GM23338 (cell line): ENCODE measurements around the gene ZFPL1. TPM values are rescaled to one million over a fixed set of nuclear protein-coding genes. Genes with fewer than 3 reads are reported as not detected.

Source experiments
- ATAC-seq: fragments of 200-7000 bp; cut with Tn5 transposase; 3 replicates; pipeline ENCODE4 v1.9.1; 2020
- DNase-seq: peaks from one replicate; pipeline ENCODE4 v3.0.0-alpha.2; 2015; ENCODE audit warnings: low spot score
- H2AFZ ChIP-seq: fragments of 200-600 bp; sonication (generic); 2 replicates; pipeline ENCODE4 v1.8.0; 2016; ENCODE audit warnings: antibody characterized with exemption, mild to moderate bottlenecking, moderate library complexity
- H3F3A ChIP-seq: fragments of 200-600 bp; sonication (generic); replicated peaks from 2 replicates; pipeline ENCODE4 v1.8.0; 2017; ENCODE audit warnings: antibody characterized with exemption, mixed run types, low read depth
- H3K27ac ChIP-seq: fragments of 200-600 bp; sonication (generic); 2 replicates; pipeline ENCODE4 v1.6.1; 2016; ENCODE audit warnings: low read depth
- H3K27me3 ChIP-seq: fragments of 200-600 bp; sonication (generic); 2 replicates; pipeline ENCODE4 v1.8.0; 2016; ENCODE audit warnings: mild to moderate bottlenecking, mixed run types, moderate library complexity; ENCODE audit not compliant: insufficient read depth
- H3K36me3 ChIP-seq: fragments of 200-600 bp; sonication (generic); 2 replicates; pipeline ENCODE4 v1.8.0; 2016; ENCODE audit warnings: mild to moderate bottlenecking; ENCODE audit not compliant: insufficient read depth
- H3K4me1 ChIP-seq: fragments of 200-600 bp; sonication (generic); 2 replicates; pipeline ENCODE4 v1.8.0; 2016; ENCODE audit warnings: mild to moderate bottlenecking, moderate library complexity; ENCODE audit not compliant: insufficient read depth
- H3K4me2 ChIP-seq: fragments of 200-600 bp; sonication (generic); 2 replicates; pipeline ENCODE4 v1.7.1; 2017; ENCODE audit warnings: mixed run types
- H3K4me3 ChIP-seq: fragments of 200-600 bp; sonication (generic); 2 replicates; pipeline ENCODE4 v1.6.1; 2016; ENCODE audit warnings: mixed run types
- H3K79me2 ChIP-seq: fragments of 200-600 bp; sonication (generic); replicated peaks from 2 replicates; pipeline ENCODE4 v1.8.0; 2017; ENCODE audit warnings: mild to moderate bottlenecking; ENCODE audit not compliant: insufficient read depth
- H3K9me2 ChIP-seq: fragments of 200-600 bp; sonication (generic); 2 replicates; pipeline ENCODE4 v1.8.0; 2017; ENCODE audit not compliant: insufficient read depth
- H4K20me1 ChIP-seq: fragments of 200-600 bp; sonication (generic); replicated peaks from 2 replicates; pipeline ENCODE4 v1.8.0; 2017; ENCODE audit warnings: mild to moderate bottlenecking; ENCODE audit not compliant: insufficient read depth
- H3K27ac Mint-ChIP-seq: 2 replicates; pipeline ENCODE4 v1.8.0; 2020; ENCODE audit warnings: inconsistent platforms, mild to moderate bottlenecking, moderate library complexity, mixed read lengths
- H3K27me3 Mint-ChIP-seq: 3 replicates; pipeline ENCODE4 v1.8.0; 2022; ENCODE audit warnings: low read depth, mild to moderate bottlenecking, moderate library complexity, mixed read lengths, inconsistent platforms; ENCODE audit not compliant: insufficient read depth, poor library complexity
- H3K36me3 Mint-ChIP-seq: 3 replicates; pipeline ENCODE4 v1.8.0; 2021; ENCODE audit warnings: low read depth, mild to moderate bottlenecking, inconsistent platforms, moderate library complexity, mixed read lengths
- H3K4me1 Mint-ChIP-seq: 3 replicates; pipeline ENCODE4 v1.8.0; 2020; ENCODE audit warnings: mild to moderate bottlenecking, inconsistent platforms, mixed read lengths
- H3K4me3 Mint-ChIP-seq: 3 replicates; pipeline ENCODE4 v1.8.0; 2021; ENCODE audit warnings: moderate library complexity, mild to moderate bottlenecking, inconsistent platforms, mixed read lengths
- H3K9me3 Mint-ChIP-seq: 3 replicates; pipeline ENCODE4 v1.8.0; 2020; ENCODE audit warnings: moderate library complexity, mild to moderate bottlenecking, inconsistent platforms, mixed read lengths
- CREB1 ChIP-seq: fragments of 250-450 bp; sonication (Bioruptor Pico); IDR thresholded peaks from 2 replicates; pipeline ENCODE4 v1.5.0; 2020; ENCODE audit warnings: low read depth, mild to moderate bottlenecking, moderate library complexity
- JUNB ChIP-seq: IDR thresholded peaks from one replicate; pipeline ENCODE4 v1.6.1; 2016; ENCODE audit warnings: antibody characterized with exemption; ENCODE audit not compliant: unreplicated experiment
- NANOG ChIP-seq: IDR thresholded peaks from 2 replicates; pipeline ENCODE4 v1.6.1; 2016; ENCODE audit warnings: antibody characterized with exemption, borderline replicate concordance
- POLR2AphosphoS5 ChIP-seq: IDR thresholded peaks from 2 replicates; pipeline ENCODE4 v1.6.1; 2016; ENCODE audit warnings: antibody characterized with exemption, low read depth
- ZNF331 ChIP-seq: fragments of 250-450 bp; sonication (Bioruptor Pico); IDR thresholded peaks from 2 replicates; pipeline ENCODE4 v1.5.0; 2020; ENCODE audit warnings: low read depth, mild to moderate bottlenecking, moderate library complexity
- polyA plus RNA-seq: library from polyadenylated mRNA; unstranded; fragments of >200 nt; fragmentation: Nextera tagmentation; extraction: Ambion mirVana; gene quantifications from 2 replicates; pipeline ENCODE4 v1.2.1, GENCODE V29; 2016
- total RNA-seq: library from RNA; depleted of rRNA; stranded (reverse); fragments of >200 nt; shearing (Covaris generic); gene quantifications from 2 replicates; pipeline ENCODE4 v1.2.3, GENCODE V29; 2014
- TF ChIP-seq, protein P1 (sequence below): fragments of 250-450 bp; sonication (Bioruptor Pico); IDR thresholded peaks from 2 replicates; pipeline ENCODE4 v1.5.0; 2020; ENCODE audit warnings: mild to moderate bottlenecking, moderate library complexity
- TF ChIP-seq, protein P2 (sequence below): IDR thresholded peaks from 2 replicates; pipeline ENCODE4 v1.6.1; 2016; ENCODE audit warnings: antibody characterized with exemption

Gene ZFPL1
- total and polyA plus RNA-seq, 2 experiments from 2014 or later, result 26.3 to 26.8 TPM

DNA sequence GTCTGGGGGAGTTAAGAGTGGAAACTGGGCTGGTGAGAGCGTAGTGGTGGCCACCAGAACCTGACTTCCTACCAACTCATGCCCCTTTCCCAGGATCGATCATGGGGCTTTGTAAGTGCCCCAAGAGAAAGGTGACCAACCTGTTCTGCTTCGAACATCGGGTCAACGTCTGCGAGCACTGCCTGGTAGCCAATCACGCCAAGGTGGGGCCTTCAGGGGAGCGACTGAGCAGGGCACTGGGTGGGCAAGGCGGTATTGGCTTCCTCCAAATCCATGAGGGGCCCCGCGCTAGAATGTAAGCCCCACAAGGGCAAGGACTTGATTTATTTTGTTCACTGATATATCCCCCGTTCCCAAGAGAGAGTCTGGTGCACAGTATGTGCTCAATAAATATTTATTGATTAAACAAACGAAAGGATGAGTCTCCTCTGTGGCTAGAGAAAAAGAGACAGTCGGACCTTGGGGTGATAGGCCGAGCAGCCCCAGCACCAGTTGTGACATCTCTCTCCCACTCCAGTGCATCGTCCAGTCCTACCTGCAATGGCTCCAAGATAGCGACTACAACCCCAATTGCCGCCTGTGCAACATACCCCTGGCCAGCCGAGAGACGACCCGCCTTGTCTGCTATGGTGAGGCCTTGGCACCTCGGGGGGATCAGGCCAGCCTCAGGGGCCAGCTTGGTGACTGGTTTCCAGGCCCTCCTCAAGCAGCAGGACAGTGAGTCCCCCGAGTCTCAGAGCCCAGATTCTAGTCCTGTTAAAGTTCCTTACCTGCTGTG lies 765 bp downstream of the ZFPL1 start (continued):
- TF ChIP-seq, protein P1, sequence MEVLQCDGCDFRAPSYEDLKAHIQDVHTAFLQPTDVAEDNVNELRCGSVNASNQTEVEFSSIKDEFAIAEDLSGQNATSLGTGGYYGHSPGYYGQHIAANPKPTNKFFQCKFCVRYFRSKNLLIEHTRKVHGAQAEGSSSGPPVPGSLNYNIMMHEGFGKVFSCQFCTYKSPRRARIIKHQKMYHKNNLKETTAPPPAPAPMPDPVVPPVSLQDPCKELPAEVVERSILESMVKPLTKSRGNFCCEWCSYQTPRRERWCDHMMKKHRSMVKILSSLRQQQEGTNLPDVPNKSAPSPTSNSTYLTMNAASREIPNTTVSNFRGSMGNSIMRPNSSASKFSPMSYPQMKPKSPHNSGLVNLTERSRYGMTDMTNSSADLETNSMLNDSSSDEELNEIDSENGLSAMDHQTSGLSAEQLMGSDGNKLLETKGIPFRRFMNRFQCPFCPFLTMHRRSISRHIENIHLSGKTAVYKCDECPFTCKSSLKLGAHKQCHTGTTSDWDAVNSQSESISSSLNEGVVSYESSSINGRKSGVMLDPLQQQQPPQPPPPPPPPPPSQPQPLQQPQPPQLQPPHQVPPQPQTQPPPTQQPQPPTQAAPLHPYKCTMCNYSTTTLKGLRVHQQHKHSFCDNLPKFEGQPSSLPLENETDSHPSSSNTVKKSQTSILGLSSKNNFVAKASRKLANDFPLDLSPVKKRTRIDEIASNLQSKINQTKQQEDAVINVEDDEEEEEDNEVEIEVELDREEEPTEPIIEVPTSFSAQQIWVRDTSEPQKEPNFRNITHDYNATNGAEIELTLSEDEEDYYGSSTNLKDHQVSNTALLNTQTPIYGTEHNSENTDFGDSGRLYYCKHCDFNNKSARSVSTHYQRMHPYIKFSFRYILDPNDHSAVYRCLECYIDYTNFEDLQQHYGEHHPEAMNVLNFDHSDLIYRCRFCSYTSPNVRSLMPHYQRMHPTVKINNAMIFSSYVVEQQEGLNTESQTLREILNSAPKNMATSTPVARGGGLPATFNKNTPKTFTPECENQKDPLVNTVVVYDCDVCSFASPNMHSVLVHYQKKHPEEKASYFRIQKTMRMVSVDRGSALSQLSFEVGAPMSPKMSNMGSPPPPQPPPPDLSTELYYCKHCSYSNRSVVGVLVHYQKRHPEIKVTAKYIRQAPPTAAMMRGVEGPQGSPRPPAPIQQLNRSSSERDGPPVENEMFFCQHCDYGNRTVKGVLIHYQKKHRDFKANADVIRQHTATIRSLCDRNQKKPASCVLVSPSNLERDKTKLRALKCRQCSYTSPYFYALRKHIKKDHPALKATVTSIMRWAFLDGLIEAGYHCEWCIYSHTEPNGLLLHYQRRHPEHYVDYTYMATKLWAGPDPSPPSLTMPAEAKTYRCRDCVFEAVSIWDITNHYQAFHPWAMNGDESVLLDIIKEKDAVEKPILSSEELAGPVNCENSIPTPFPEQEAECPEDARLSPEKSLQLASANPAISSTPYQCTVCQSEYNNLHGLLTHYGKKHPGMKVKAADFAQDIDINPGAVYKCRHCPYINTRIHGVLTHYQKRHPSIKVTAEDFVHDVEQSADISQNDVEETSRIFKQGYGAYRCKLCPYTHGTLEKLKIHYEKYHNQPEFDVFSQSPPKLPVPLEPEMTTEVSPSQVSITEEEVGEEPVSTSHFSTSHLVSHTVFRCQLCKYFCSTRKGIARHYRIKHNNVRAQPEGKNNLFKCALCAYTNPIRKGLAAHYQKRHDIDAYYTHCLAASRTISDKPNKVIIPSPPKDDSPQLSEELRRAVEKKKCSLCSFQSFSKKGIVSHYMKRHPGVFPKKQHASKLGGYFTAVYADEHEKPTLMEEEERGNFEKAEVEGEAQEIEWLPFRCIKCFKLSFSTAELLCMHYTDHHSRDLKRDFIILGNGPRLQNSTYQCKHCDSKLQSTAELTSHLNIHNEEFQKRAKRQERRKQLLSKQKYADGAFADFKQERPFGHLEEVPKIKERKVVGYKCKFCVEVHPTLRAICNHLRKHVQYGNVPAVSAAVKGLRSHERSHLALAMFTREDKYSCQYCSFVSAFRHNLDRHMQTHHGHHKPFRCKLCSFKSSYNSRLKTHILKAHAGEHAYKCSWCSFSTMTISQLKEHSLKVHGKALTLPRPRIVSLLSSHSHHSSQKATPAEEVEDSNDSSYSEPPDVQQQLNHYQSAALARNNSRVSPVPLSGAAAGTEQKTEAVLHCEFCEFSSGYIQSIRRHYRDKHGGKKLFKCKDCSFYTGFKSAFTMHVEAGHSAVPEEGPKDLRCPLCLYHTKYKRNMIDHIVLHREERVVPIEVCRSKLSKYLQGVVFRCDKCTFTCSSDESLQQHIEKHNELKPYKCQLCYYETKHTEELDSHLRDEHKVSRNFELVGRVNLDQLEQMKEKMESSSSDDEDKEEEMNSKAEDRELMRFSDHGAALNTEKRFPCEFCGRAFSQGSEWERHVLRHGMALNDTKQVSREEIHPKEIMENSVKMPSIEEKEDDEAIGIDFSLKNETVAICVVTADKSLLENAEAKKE (CRISPR knock-in tag), result no peak
- TF ChIP-seq ZNF331 (CRISPR knock-in tag) (no peak), JUNB (no peak), CREB1 (CRISPR knock-in tag) (no peak)
- TF ChIP-seq, protein P2, sequence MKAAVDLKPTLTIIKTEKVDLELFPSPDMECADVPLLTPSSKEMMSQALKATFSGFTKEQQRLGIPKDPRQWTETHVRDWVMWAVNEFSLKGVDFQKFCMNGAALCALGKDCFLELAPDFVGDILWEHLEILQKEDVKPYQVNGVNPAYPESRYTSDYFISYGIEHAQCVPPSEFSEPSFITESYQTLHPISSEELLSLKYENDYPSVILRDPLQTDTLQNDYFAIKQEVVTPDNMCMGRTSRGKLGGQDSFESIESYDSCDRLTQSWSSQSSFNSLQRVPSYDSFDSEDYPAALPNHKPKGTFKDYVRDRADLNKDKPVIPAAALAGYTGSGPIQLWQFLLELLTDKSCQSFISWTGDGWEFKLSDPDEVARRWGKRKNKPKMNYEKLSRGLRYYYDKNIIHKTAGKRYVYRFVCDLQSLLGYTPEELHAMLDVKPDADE, result no peak

DNA sequence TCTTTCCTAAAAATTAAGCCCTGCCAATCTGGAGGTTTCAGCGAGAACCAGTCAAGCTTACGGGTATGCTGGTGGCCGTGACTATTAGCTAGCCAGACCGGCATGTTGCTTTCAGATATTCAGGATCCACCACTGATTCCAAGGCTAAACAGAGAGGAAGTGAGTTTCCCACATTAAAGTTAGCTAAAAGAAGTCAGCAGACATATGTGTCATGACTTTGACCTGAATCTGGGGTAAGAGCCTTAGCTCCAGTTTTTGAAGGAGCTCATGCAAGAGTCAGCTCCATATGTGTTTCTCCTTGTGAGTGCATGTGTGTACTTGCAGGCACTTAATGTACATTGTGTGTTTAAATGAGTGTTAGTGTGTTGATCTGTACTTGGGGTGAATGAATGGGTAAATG lies 1.4 kb downstream of the ZFPL1 start:
- Histone ChIP-seq H3K9me2 (no peaks in the 10 kb centered on the region), H4K20me1 (peaks cover 22% of the 10 kb centered on the region), H3K27me3 (no peaks in the 10 kb centered on the region), H3K79me2 (peaks cover 39% of the 10 kb centered on the region), H3K27ac (no peak overlapping the region), H3K4me3 (peak overlapping the region; percentile 93), H3K4me2 (no peak overlapping the region), H2AFZ (no peak overlapping the region), H3F3A (peaks cover 14% of the 10 kb centered on the region; the same call in 1 of the 2 replicates), H3K36me3 (peaks cover 5% of the 10 kb centered on the region), H3K4me1 (peaks cover 8% of the 10 kb centered on the region; the same call in 1 of the 2 replicates)
- no peaks in the 10 kb centered on the region; the same call in 2 of the 3 replicates for H3K9me3 Mint-ChIP-seq
- peak overlapping the region; percentile 100 for H3K4me3 Mint-ChIP-seq
- H3K36me3 Mint-ChIP-seq, result peaks cover 29% of the 10 kb centered on the region
- no peak overlapping the region for H3K27ac Mint-ChIP-seq
- H3K27me3 Mint-ChIP-seq, result peaks cover 8% of the 10 kb centered on the region
- ATAC-seq, result no peak
- peaks cover 20% of the 10 kb centered on the region for H3K4me1 Mint-ChIP-seq
- DNase-seq, result no peak
- TF ChIP-seq POLR2AphosphoS5, result no peak
- TF ChIP-seq ZNF331 (CRISPR knock-in tag), result no peak
- no peak for TF ChIP-seq JUNB
- TF ChIP-seq NANOG, result no peak
- TF ChIP-seq, protein P1 (CRISPR knock-in tag), result no peak
